Gastrocnemius medialis (tissue), 4 donors: Measurements from ENCODE around the gene GEMIN2. TPM values are rescaled to one million over a fixed set of nuclear protein-coding genes. Genes with fewer than 3 reads are reported as not detected.

Source experiments
- ATAC-seq, 2 donors: fragments of 150-250 bp; one replicate each; pipeline ENCODE4 v1.9.1; 2016
- DNase-seq, 2 donors: peaks; one replicate each; pipeline ENCODE4 v3.0.0-alpha.2; 2019
- H3K27ac ChIP-seq, 4 donors: fragments of 200-600 bp; sonication (generic); 1 replicate in 1 of 4; 2 replicates in 3 of 4; pipeline ENCODE4 v1.5.1; 2016 to 2018; ENCODE audit warnings: mild to moderate bottlenecking in 2 of 4, moderate library complexity in 1 of 4
- H3K27me3 ChIP-seq, 3 donors: fragments of 200-600 bp; sonication (generic) in 2 of 3; 1 replicate in 1 of 3; 2 replicates in 2 of 3; pipeline versions ENCODE4 v1.5.1 to v1.6.0; 2016 to 2019; ENCODE audit warnings: mild to moderate bottlenecking in 1 of 3, moderate library complexity in 1 of 3
- H3K36me3 ChIP-seq, 2 donors: fragments of 200-600 bp; sonication (generic) in 1 of 2; one replicate each; pipeline ENCODE4 v1.5.1; 2017 to 2018
- H3K4me1 ChIP-seq, 2 donors: fragments of 200-600 bp; sonication (generic) in 1 of 2; one replicate each; pipeline ENCODE4 v1.5.1; 2016 to 2017; ENCODE audit warnings: mild to moderate bottlenecking in 2 of 2
- H3K4me3 ChIP-seq, 4 donors: fragments of 200-600 bp; sonication (generic) in 3 of 4; 1 replicate in 1 of 4; 2 replicates in 3 of 4; pipeline ENCODE4 v1.5.1; 2016 to 2019; ENCODE audit warnings: mild to moderate bottlenecking in 2 of 4
- H3K9me3 ChIP-seq, 3 donors: fragments of 200-600 bp; sonication (generic) in 2 of 3; 1 replicate in 1 of 3; 2 replicates in 2 of 3; pipeline ENCODE4 v1.5.1; 2016 to 2019
- POLR2A ChIP-seq, 2 donors: fragments of 450-650 bp; IDR thresholded peaks; one replicate each; pipeline ENCODE4 v1.6.1; 2017; ENCODE audit warnings: antibody characterized with exemption in 2 of 2, mild to moderate bottlenecking in 2 of 2, moderate library complexity in 2 of 2
- in situ Hi-C, 4 donors: fragments of 200-750 bp; cut with MboI; loops; one replicate each; pipeline versions ENCODE4 v1.15.0 to v1.8.0; 2017; ENCODE audit warnings: low sequenced_read_pairs in 4 of 4
- intact Hi-C: fragments of 100-400 bp; cut with DNase I; formaldehyde crosslinking; loops from one replicate; pipeline ENCODE4 v1.15.1; 2023; ENCODE audit warnings: low total_unique reads
- total RNA-seq, 4 donors: library from RNA; depleted of rRNA; stranded (reverse); fragments of >200 nt; gene quantifications; one replicate each; pipeline versions ENCODE4 v1.1.0 to v1.2.3, GENCODE V29; 2016
- TF ChIP-seq, protein P1 (sequence below), 5 experiments: fragments of 450-650 bp in 3 of 5; fragments of 200-600 bp in 2 of 5; sonication (generic) in 2 of 5; IDR thresholded peaks in 4 of 5; conservative IDR thresholded peaks in 1 of 5; 1 replicate in 4 of 5; 2 replicates in 1 of 5; pipeline ENCODE4 v1.5.1; 2016 to 2019; ENCODE audit warnings: antibody characterized with exemption in 5 of 5, mild to moderate bottlenecking in 3 of 5, moderate library complexity in 3 of 5

The GEMIN2 gene
- total RNA-seq, 4 donors from 2014 or later: 17.7 to 28.0 (median 22.7) TPM

DNA sequence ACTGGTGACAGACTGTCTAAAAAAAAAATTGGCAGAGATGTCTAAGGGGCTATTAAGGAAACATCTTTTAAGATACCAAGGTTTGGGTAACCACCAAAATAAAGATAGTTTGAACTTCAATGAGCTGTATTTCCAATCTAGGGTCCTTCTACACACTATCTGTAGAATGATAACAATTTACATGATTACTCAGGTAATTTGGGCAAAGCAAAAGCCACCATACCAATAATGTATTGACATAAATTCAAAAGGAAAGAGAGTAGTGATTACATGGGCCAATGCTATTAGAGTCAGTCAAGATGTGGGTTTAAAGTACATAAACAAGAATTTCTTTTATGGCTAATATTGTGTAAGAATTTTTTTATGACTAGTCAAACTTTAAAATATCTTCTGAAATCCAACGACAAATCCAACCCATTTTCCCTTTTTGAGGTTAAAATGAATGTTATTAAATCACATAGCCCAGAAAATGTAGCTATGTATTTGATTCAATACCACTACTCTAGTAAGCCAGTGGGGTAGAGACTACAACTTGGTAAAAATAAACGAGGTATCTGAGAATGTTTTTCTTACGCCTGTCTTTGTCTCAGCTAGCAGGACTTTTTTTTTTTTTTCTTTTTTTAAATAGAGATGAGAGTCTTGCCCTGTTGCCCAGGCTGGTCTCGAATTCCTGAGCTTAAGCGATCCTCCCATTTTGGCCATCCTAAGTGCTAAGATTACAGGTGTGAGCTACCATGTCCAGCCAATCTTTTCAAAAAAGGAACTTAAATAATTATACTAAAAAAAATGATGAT is 71.3 kb downstream of the GEMIN2 start:
- H3K9me3 ChIP-seq: no peaks in the 10 kb centered on the region
- DNase-seq (no peak), ATAC-seq (no peak)
- in situ Hi-C loops: no loop called here
- intact Hi-C loops: no loop called here
- no peaks in the 10 kb centered on the region for H3K27me3 ChIP-seq
- peaks cover 0 to 47% of the 10 kb centered on the region in 2 donors for H3K36me3 ChIP-seq
- no peak overlapping the region for H3K4me3 ChIP-seq
- TF ChIP-seq, protein P1, sequence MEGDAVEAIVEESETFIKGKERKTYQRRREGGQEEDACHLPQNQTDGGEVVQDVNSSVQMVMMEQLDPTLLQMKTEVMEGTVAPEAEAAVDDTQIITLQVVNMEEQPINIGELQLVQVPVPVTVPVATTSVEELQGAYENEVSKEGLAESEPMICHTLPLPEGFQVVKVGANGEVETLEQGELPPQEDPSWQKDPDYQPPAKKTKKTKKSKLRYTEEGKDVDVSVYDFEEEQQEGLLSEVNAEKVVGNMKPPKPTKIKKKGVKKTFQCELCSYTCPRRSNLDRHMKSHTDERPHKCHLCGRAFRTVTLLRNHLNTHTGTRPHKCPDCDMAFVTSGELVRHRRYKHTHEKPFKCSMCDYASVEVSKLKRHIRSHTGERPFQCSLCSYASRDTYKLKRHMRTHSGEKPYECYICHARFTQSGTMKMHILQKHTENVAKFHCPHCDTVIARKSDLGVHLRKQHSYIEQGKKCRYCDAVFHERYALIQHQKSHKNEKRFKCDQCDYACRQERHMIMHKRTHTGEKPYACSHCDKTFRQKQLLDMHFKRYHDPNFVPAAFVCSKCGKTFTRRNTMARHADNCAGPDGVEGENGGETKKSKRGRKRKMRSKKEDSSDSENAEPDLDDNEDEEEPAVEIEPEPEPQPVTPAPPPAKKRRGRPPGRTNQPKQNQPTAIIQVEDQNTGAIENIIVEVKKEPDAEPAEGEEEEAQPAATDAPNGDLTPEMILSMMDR (IDR thresholded peaks at IDR 0.05 in 4 of 5, conservative IDR thresholded peaks at IDR 0.05 in 1 of 5): no peak
- TF ChIP-seq POLR2A (IDR thresholded peaks at IDR 0.05): no peak
- no peaks in the 10 kb centered on the region for H3K4me1 ChIP-seq
- H3K27ac ChIP-seq: no peak overlapping the region

Other genes with a start within 250 kb of the GEMIN2 start
- gene SEC23A, start 11.1 kb upstream of the GEMIN2 start, total RNA-seq: 100 to 1,000 TPM in 2 of 4 donors, 10 to 100 TPM in 2; 79.9 to 183 (median 93.9) TPM
- 10 to 100 TPM; 15.5 to 22.5 (median 19.0) TPM for gene TRAPPC6B, start 56.0 kb downstream of the GEMIN2 start, total RNA-seq
- 10 to 100 TPM in 3 of 4 donors, 1 to 10 TPM in 1; 9.2 to 16.2 (median 13.7) TPM for gene PNN, start 60.9 kb downstream of the GEMIN2 start, total RNA-seq
- gene MIA2, start 119.6 kb downstream of the GEMIN2 start, total RNA-seq: 10 to 100 TPM; 13.6 to 30.9 (median 20.7) TPM